K562 (cell line): Measurements from ENCODE around the gene HSD17B1. TPM values are rescaled to one million over a fixed set of nuclear protein-coding genes. Genes with fewer than 3 reads are reported as not detected.

Experiments
- DEAF1 ChIP-seq: fragments of 450-650 bp; formaldehyde crosslinking; IDR thresholded peaks from 2 replicates; pipeline ENCODE4 v1.4.0; 2020; ENCODE audit warnings: mild to moderate bottlenecking, moderate library complexity
- FOSL1 ChIP-seq: fragments of 200-800 bp; sonication (Bioruptor generic); conservative IDR thresholded peaks from 2 replicates; pipeline ENCODE4 v1.6.1; 2016; ENCODE audit warnings: missing genetic modification characterization, missing compliant biosample characterization
- JUN ChIP-seq, 2 experiments: sonication (generic) in 1 of 2; formaldehyde crosslinking in 1 of 2; IDR thresholded peaks; 2 replicates each; pipeline versions ENCODE4 v1.6.1 to v1.8.0; 2012 to 2022; ENCODE audit warnings: borderline replicate concordance in 2 of 2, mild to moderate bottlenecking in 2 of 2, improper control_type of control experiment in 1 of 2, low read depth in 1 of 2, low read length in 1 of 2, missing genetic modification reagents in 1 of 2
- MYC ChIP-seq, 2 experiments: fragments of 250-450 bp in 1 of 2; sonication (Bioruptor Pico) in 1 of 2; IDR thresholded peaks; 2 replicates each; pipeline versions ENCODE4 v1.5.1 to v1.6.1; 2012 to 2021; ENCODE audit warnings: low read depth in 2 of 2, borderline replicate concordance in 1 of 2, improper control_type of control experiment in 1 of 2, low read length in 1 of 2, mild to moderate bottlenecking in 1 of 2, moderate library complexity in 1 of 2
- NCOA2 ChIP-seq, 2 experiments: fragments of 450-650 bp; IDR thresholded peaks; 2 replicates each; pipeline ENCODE4 v1.6.1; 2018; ENCODE audit warnings: mild to moderate bottlenecking in 2 of 2, moderate library complexity in 1 of 2; ENCODE audit not compliant: partially characterized antibody in 2 of 2
- PBX2 ChIP-seq, 2 experiments: IDR thresholded peaks in 1 of 2; conservative IDR thresholded peaks in 1 of 2; 2 replicates each; pipeline ENCODE4 v1.6.1; 2016; ENCODE audit warnings: low read depth in 2 of 2, mild to moderate bottlenecking in 1 of 2, missing compliant biosample characterization in 1 of 2, missing genetic modification characterization in 1 of 2, moderate library complexity in 1 of 2
- POLR2G ChIP-seq: fragments of 200-400 bp; formaldehyde crosslinking; IDR thresholded peaks from 2 replicates; pipeline ENCODE4 v1.6.1; 2017; ENCODE audit warnings: low read depth, mild to moderate bottlenecking, antibody characterized with exemption, low read length, moderate library complexity
- RBM39 ChIP-seq: fragments of 200-400 bp; formaldehyde crosslinking; optimal IDR thresholded peaks from 2 replicates; pipeline ENCODE3; 2018; ENCODE audit warnings: low read depth, low read length
- SREBF1 ChIP-seq: fragments of 150-350 bp; IDR thresholded peaks from 2 replicates; pipeline ENCODE4 v1.6.1; 2014; ENCODE audit warnings: antibody characterized with exemption, low read depth, low read length, borderline replicate concordance
- SUPT5H ChIP-seq: fragments of 450-650 bp; IDR thresholded peaks from 2 replicates; pipeline ENCODE4 v1.6.1; 2016
- ZNF175 ChIP-seq: fragments of 200-800 bp; sonication (Bioruptor generic); IDR thresholded peaks from 2 replicates; pipeline ENCODE4 v1.6.1; 2016; ENCODE audit warnings: low read depth, mild to moderate bottlenecking, missing genetic modification characterization, missing compliant biosample characterization
- ZNF282 ChIP-seq: sonication (generic); formaldehyde crosslinking; IDR thresholded peaks from 2 replicates; pipeline ENCODE4 v1.8.1; 2023; ENCODE audit warnings: missing genetic modification reagents
- polyA plus RNA-seq, 8 experiments: library from polyadenylated mRNA; depleted of rRNA in 4 of 8; stranded (reverse) in 5 of 8; unstranded in 3 of 8; fragments of >200 nt; fragmentation: Nextera tagmentation in 2 of 8; fragmentation: Illumina TruSeq in 1 of 8; extraction: Ambion mirVana in 2 of 8; extraction: Trizol in 1 of 8; gene quantifications; 2 replicates each; pipeline versions ENCODE4 v1.2.1 to v1.2.3, GENCODE V29; 2011 to 2014; ENCODE audit warnings: inconsistent platforms in 1 of 8, missing spikeins in 1 of 8
- total RNA-seq, 7 experiments: library from RNA; depleted of rRNA in 6 of 7; stranded (reverse); fragments of >200 nt in 6 of 7; fragmentation: Illumina TruSeq in 2 of 7; extraction: Trizol in 2 of 7; gene quantifications; 2 replicates each; pipeline versions ENCODE4 v1.2.1 to v1.2.3, GENCODE V29; 2011 to 2021; ENCODE audit warnings: low replicate concordance in 1 of 7

HSD17B1 gene
- total and polyA plus RNA-seq, 9 of the 15 experiments (the other 6 are each of a cell fraction or from before 2014, with no cell fraction given) = 0.55 to 21.1 (median 3.6) TPM

- no peak; the same call in 1 of the 2 replicates for TF ChIP-seq SUPT5H
- no peak for TF ChIP-seq DEAF1 (CRISPR knock-in tag)
- no peak for TF ChIP-seq RBM39
- peak; percentile 76 for TF ChIP-seq POLR2G
- no peak for TF ChIP-seq JUN (IDR thresholded peaks at IDR 0.05; ENCODE audit: borderline replicate concordance, low read depth, low read length)
- TF ChIP-seq JUN (CRISPR knock-in tag; IDR thresholded peaks at IDR 0.05; ENCODE audit: borderline replicate concordance) = no peak
- no peak for TF ChIP-seq PBX2 (CRISPR knock-in tag; IDR thresholded peaks at IDR 0.05; ENCODE audit: low read depth)
- TF ChIP-seq PBX2 (tag; conservative IDR thresholded peaks at IDR 0.05; ENCODE audit: low read depth) = no peak
- no peak for TF ChIP-seq ZNF282 (CRISPR knock-in tag)
- peak; percentile 56; the same call in 1 of the 2 replicates for TF ChIP-seq MYC (IDR thresholded peaks at IDR 0.05; ENCODE audit: low read depth, low read length)
- no peak for TF ChIP-seq MYC (CRISPR knock-in tag; IDR thresholded peaks at IDR 0.05; ENCODE audit: borderline replicate concordance, low read depth)
- TF ChIP-seq FOSL1 (tag) = peak; percentile 35; the same call in 1 of the 2 replicates
- no peak for TF ChIP-seq NCOA2 (IDR thresholded peaks at IDR 0.05; ENCODE audit: partially characterized antibody in 2 of 2)
- no peak for TF ChIP-seq SREBF1
- no peak for TF ChIP-seq ZNF175 (CRISPR knock-in tag)
Measured at GRCh38 chr17:42536372-42537155, 16.2 kb upstream of the HSD17B1 start (continued).
